Astrocyte (in vitro differentiated cells and primary cell): Measurements from ENCODE around the gene OXER1. TPM values are rescaled to one million over a fixed set of nuclear protein-coding genes. Genes with fewer than 3 reads are reported as not detected.

Source experiments
- DNase-seq: peaks from one replicate; pipeline ENCODE4 v3.0.0-alpha.2; 2010; ENCODE audit warnings: low read depth
- FAIRE-seq: peaks from 2 replicates; lab custom pipeline; 2011; peaks lifted over from hg19 to GRCh38; lab: Jason Lieb, UNC
- H2AFZ ChIP-seq: 2 replicates; pipeline ENCODE4 v1.6.0; 2012; ENCODE audit warnings: low read depth, low read length, inconsistent platforms
- H3K27ac ChIP-seq: 2 replicates; pipeline ENCODE4 v1.5.1; 2011; ENCODE audit warnings: low read depth, low read length, inconsistent platforms
- H3K27me3 ChIP-seq: 2 replicates; pipeline ENCODE4 v1.6.0; 2011; ENCODE audit warnings: low read length, inconsistent platforms; ENCODE audit not compliant: insufficient read depth
- H3K36me3 ChIP-seq: 2 replicates; pipeline ENCODE4 v1.5.1; 2011; ENCODE audit warnings: low read length, inconsistent platforms; ENCODE audit not compliant: insufficient read depth
- H3K4me1 ChIP-seq: 2 replicates; pipeline ENCODE4 v1.5.1; 2011; ENCODE audit warnings: low read length, inconsistent platforms; ENCODE audit not compliant: insufficient read depth
- H3K4me2 ChIP-seq: 2 replicates; pipeline ENCODE4 v1.6.0; 2012; ENCODE audit warnings: low read length, inconsistent platforms
- H3K4me3 ChIP-seq: 2 replicates; pipeline ENCODE4 v1.5.1; 2011; ENCODE audit warnings: low read depth, mild to moderate bottlenecking, low read length, inconsistent platforms; ENCODE audit not compliant: insufficient read depth
- H3K79me2 ChIP-seq: 2 replicates; pipeline ENCODE4 v1.6.0; 2012; ENCODE audit warnings: mild to moderate bottlenecking, low read length, inconsistent platforms; ENCODE audit not compliant: insufficient read depth
- H3K9ac ChIP-seq: 2 replicates; pipeline ENCODE4 v1.6.0; 2012; ENCODE audit warnings: mild to moderate bottlenecking, low read length, inconsistent platforms
- H3K9me3 ChIP-seq: 2 replicates; pipeline ENCODE4 v1.5.1; 2012; ENCODE audit warnings: low read depth, mild to moderate bottlenecking, low read length, inconsistent platforms; ENCODE audit not compliant: insufficient read depth
- H4K20me1 ChIP-seq: 2 replicates; pipeline ENCODE4 v1.6.0; 2012; ENCODE audit warnings: low read length, inconsistent platforms; ENCODE audit not compliant: insufficient read depth
- H3K27ac Mint-ChIP-seq: one replicate; pipeline ENCODE4 v1.8.0; 2021; ENCODE audit warnings: mild to moderate bottlenecking, mixed read lengths; ENCODE audit not compliant: unreplicated experiment
- H3K27me3 Mint-ChIP-seq: one replicate; pipeline ENCODE4 v1.8.0; 2021; ENCODE audit warnings: low read depth, mixed read lengths; ENCODE audit not compliant: unreplicated experiment
- H3K36me3 Mint-ChIP-seq: one replicate; pipeline ENCODE4 v1.8.0; 2021; ENCODE audit warnings: low read depth, mixed read lengths; ENCODE audit not compliant: unreplicated experiment
- H3K4me1 Mint-ChIP-seq: one replicate; pipeline ENCODE4 v1.8.0; 2021; ENCODE audit warnings: low read depth, mixed read lengths; ENCODE audit not compliant: unreplicated experiment
- H3K4me3 Mint-ChIP-seq: one replicate; pipeline ENCODE4 v1.8.0; 2021; ENCODE audit warnings: mild to moderate bottlenecking, moderate library complexity, mixed read lengths; ENCODE audit not compliant: unreplicated experiment
- H3K9me3 Mint-ChIP-seq: one replicate; pipeline ENCODE4 v1.8.0; 2021; ENCODE audit warnings: mild to moderate bottlenecking, mixed read lengths; ENCODE audit not compliant: unreplicated experiment
- CTCF ChIP-seq: IDR thresholded peaks from 2 replicates; pipeline ENCODE4 v1.5.1; 2011; ENCODE audit warnings: low read depth, mild to moderate bottlenecking, inconsistent platforms, low read length, moderate library complexity; ENCODE audit not compliant: insufficient read depth
- EZH2 ChIP-seq: IDR thresholded peaks from 2 replicates; pipeline ENCODE4 v1.6.1; 2012; ENCODE audit warnings: mild to moderate bottlenecking, low read length, inconsistent platforms; ENCODE audit not compliant: insufficient read depth
- total RNA-seq: library from RNA; stranded (reverse); gene quantifications from 2 replicates; pipeline ENCODE4 v1.2.1, GENCODE V29; 2021

Gene OXER1
- total RNA-seq, 1 donor from 2014 or later: 0.39 TPM

GRCh38 chr2:42809819-42810120 is 45.8 kb upstream of the OXER1 start:
- H3K36me3 Mint-ChIP-seq: no peaks in the 10 kb centered on the region
- Histone ChIP-seq H3K4me1 (peaks cover 11% of the 10 kb centered on the region), H3K9ac (peak overlapping the region; percentile 94), H3K27me3 (no peaks in the 10 kb centered on the region), H3K4me2 (peak overlapping the region; percentile 90), H3K4me3 (peak overlapping the region; percentile 70), H3K36me3 (no peaks in the 10 kb centered on the region), H4K20me1 (no peaks in the 10 kb centered on the region), H3K9me3 (no peaks in the 10 kb centered on the region), H3K27ac (peak overlapping the region; percentile 96), H3K79me2 (no peaks in the 10 kb centered on the region), H2AFZ (peak overlapping the region; percentile 37)
- peak overlapping the region; percentile 83 for H3K4me3 Mint-ChIP-seq
- H3K27me3 Mint-ChIP-seq: no peaks in the 10 kb centered on the region
- TF ChIP-seq EZH2: no peak
- TF ChIP-seq CTCF: peak; percentile 5
- peak overlapping the region; percentile 54 for H3K27ac Mint-ChIP-seq
- DNase-seq (peak; percentile 67), FAIRE-seq (no peak)
- no peaks in the 10 kb centered on the region for H3K9me3 Mint-ChIP-seq
- no peaks in the 10 kb centered on the region for H3K4me1 Mint-ChIP-seq

GRCh38 chr2:42809131-42809818 is 45.3 kb upstream of the OXER1 start:
- Histone ChIP-seq H3K9me3 (no peaks in the 10 kb centered on the region), H3K4me1 (peaks cover 11% of the 10 kb centered on the region), H3K9ac (peak overlapping the region; percentile 94), H3K79me2 (no peaks in the 10 kb centered on the region), H3K27me3 (no peaks in the 10 kb centered on the region), H4K20me1 (no peaks in the 10 kb centered on the region), H3K4me3 (peak overlapping the region; percentile 70), H3K36me3 (no peaks in the 10 kb centered on the region), H3K4me2 (peak overlapping the region; percentile 90), H2AFZ (peak overlapping the region; percentile 37), H3K27ac (peak overlapping the region; percentile 96)
- Mint-ChIP-seq H3K4me1 (no peaks in the 10 kb centered on the region), H3K36me3 (no peaks in the 10 kb centered on the region), H3K9me3 (no peaks in the 10 kb centered on the region), H3K27me3 (no peaks in the 10 kb centered on the region), H3K4me3 (peak overlapping the region; percentile 83), H3K27ac (peak overlapping the region; percentile 70)
- TF ChIP-seq EZH2: no peak
- no peak for TF ChIP-seq CTCF
- DNase-seq (no peak), FAIRE-seq (no peak)

GRCh38 chr2:42808301-42808700 is 44.4 kb upstream of the OXER1 start:
- peak overlapping the region; percentile 83 for H3K4me3 Mint-ChIP-seq
- H3K27ac Mint-ChIP-seq: no peak overlapping the region
- no peaks in the 10 kb centered on the region for H3K27me3 Mint-ChIP-seq

More at GRCh38 chr2:42808301-42808700, 44.4 kb upstream of the OXER1 start:
- H3K4me1 ChIP-seq: peaks cover 11% of the 10 kb centered on the region
- no peaks in the 10 kb centered on the region for H3K36me3 ChIP-seq
- H3K27me3 ChIP-seq: no peaks in the 10 kb centered on the region
- no peak for TF ChIP-seq CTCF
- FAIRE-seq (no peak), DNase-seq (no peak)
- no peak overlapping the region for H3K4me2 ChIP-seq
- H3K9me3 ChIP-seq: no peaks in the 10 kb centered on the region
- no peaks in the 10 kb centered on the region for H3K4me1 Mint-ChIP-seq
- H4K20me1 ChIP-seq: no peaks in the 10 kb centered on the region
- H2AFZ ChIP-seq: no peak overlapping the region
- H3K9ac ChIP-seq: no peak overlapping the region
- no peaks in the 10 kb centered on the region for H3K9me3 Mint-ChIP-seq
- no peaks in the 10 kb centered on the region for H3K79me2 ChIP-seq
- no peak overlapping the region for H3K27ac ChIP-seq
- H3K36me3 Mint-ChIP-seq: no peaks in the 10 kb centered on the region
- H3K4me3 ChIP-seq: no peak overlapping the region
